A172 (cell line): ENCODE results near the gene TRABD2A. TPM values are rescaled to one million over a fixed set of nuclear protein-coding genes. Genes with fewer than 3 reads are reported as not detected.

ENCODE experiments used
- DNase-seq: peaks from one replicate; pipeline ENCODE4 v3.0.0-alpha.2; 2015; ENCODE audit warnings: low spot score
- total RNA-seq: library from RNA; depleted of rRNA; stranded (reverse); fragments of >200 nt; shearing (Covaris generic); gene quantifications from 2 replicates; pipeline ENCODE4 v1.2.3, GENCODE V29; 2014

Gene TRABD2A
- total RNA-seq, 1 experiment from 2014 or later = 12.6 TPM

DNA sequence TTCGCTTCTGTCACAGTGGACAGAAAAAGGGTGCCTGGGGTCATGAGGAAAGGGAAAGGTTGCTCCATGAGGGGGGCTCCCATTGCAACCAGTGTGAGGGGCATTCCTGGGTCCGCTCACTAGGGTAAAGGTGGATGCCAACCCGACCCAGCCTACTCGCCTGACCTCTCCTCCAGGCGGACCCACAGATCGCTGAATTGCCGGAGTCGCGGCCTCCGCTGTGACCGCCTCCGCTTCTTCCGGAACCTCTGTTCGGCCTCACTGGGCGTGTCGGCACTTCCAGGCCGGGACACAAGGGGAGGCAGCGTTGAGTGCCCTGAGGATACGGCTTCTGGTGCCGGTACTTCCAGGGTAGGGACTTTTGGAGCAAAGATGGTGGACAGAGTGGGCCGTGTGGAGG, 57.1 kb downstream of the TRABD2A start:
- no peak for DNase-seq

DNA sequence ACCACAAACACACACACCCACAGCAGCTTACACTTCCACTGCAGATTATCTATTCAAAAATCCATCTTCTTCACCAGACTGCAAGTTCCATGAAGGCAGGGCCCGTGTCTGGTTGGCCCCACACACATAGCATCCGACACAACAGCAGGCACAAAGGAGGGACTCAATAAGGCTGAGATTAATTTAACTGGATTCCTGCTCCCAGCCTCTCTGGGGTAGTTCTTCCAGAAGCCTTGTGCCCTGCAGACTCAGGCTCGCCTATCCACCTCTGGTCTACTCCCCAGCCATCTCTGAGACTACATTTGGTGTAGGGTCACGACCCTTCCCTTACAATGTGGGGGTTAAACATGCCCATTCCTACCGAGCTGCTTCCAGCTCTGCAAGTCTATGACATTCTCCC, 57.7 kb downstream of the TRABD2A start:
- no peak for DNase-seq

DNA sequence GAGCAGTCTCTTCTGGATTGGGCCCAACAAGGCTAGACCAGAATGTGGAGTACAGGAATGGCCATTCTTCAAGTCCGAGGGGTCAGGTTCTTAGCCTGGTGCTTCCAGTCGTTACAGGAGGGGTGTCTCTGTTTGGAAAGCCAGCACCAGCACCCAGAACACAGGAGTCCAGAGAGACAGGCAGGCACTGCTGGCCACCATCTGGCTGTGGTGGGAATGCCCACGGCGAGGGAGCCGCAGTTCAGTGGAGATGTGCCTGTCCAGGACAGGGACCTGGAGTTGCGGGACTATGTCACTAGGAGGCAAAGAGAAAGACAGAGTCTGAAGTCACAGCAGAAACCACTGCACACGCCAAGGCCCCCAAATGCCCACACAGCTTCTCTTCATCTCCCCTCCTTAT, 59.1 kb downstream of the TRABD2A start:
- DNase-seq = no peak

DNA sequence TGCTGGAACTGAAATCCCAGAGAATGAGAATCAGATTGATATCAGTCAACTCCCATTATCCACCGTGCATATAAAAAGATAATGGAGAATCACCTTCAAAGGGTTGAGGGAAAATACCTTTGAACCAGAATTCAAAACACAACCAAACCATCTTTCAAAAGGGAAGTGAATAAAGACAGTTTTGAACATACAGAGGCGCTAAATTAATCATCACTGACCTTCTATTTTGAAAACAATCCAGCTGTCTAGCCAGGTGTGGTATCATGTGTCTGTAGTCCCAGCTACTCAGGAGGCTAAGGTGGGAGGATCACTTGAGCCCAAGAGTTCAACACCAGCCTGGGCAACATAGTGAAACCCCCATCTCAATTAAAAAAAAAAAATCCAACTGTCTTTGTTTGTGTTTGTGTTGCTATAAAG, 63.6 kb downstream of the TRABD2A start:
- DNase-seq = no peak

DNA sequence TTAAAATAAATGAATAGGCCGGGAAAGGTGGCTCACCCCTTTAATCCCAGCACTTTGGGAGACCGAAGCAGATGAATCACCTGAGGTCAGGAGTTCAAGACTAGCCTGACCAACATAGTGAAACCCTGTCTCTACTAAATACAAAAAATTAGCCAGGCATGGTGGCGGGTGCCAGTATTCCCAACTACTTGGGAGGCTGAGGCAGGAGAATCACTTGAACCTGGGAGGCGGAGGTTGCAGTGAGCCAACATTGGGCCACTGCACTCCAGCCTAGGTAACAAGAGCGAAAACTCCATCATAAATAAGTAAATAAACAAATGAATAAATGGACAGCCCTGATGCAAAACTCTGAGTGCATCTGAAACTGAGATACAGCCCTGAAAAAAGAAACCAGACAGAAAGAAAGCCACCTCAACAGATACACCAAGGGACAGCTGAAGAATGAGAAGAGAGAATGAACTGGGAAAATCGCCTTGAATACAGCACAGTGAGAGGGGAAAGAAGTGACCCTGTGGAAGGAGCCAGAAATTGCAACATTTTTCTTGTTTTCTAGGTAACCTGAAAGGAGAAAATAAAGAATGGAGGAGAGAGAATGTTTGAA, 64.4 kb downstream of the TRABD2A start:
- no peak for DNase-seq

DNA sequence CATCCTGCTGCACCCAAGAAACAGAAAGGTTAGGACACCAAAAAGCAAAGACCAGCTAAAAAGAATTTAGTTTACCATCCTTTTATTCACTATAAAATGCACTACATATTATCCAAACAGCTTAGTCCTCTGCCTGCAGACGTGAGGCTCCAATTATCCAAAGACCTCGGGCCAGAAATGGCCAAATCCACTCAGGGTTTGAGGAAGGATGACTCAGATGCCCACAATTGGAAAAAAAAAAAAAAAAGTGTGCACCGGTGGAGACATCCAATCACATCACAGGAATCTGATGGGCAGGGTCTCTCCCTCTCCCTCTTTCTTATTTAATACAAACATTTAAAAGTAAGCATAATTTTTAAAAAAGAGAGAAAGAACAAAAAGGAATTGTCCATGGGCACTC, 65.7 kb downstream of the TRABD2A start:
- DNase-seq = peak; percentile 21

DNA sequence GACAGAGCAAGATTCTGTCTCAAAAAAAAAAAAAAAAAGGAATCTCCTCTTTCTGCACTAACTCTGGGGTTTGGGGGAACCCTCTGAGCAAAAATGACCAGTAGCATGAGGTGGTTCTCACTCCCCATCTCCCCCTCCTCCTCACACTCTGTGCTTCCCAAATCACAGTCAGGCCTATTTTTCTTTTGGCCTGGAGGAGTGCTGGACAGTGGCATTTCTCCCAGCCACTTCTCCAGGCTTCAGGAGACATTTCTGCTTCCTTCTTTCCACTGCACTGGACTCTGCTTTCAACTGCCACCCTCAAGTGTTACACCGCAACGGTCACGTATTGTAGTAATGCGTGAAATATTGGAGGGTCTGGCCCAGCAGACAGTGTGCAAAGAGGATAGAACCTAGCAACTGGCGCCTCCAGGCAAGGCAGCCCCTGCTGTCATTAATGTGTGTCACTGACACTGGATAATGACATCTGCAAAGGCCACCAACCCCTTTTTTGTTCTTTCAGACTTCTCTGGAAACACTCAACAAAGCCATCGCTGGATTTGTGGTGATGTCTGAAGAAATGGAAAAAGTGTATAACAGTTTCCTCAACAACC, 68.9 kb downstream of the TRABD2A start:
- DNase-seq = no peak

DNA sequence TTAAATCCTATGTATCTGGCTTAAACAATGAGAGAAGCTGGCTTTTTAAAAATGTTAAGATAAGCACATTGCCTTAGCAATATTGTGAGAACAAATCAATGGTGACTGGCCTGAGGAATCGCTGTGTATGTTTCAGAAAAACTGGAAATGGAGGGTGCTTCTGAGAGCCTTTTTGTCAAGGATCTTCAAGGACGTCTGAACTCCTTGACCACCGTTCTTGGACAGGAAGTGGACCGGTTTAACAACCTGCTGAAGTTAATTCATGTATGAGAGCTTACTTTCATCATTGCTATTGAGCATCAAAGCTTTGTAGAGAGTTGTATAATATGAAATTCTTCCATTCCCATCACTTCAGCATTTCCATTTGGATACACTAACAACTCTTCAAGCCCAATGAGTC, 72.6 kb downstream of the TRABD2A start:
- DNase-seq = no peak

DNA sequence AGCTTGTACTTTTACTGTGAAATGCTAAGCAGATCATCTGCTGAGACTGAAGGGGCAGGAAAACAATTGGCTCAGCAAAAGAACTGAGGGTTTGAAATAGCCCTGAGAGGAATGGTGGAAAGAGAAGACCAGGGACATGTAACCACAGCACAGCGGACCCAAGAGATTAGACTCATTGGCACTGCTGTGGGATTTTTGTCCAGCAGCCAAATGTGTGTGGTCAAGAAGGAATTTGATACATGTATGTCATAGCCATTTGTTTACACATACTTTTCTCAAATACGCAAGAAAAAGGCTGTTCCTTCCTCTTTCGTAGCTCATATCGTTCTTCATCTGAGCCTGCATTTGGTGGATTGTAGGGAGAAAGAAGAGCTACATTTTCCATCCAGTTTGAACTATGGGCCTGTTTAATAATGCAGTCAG, 73.8 kb downstream of the TRABD2A start:
- peak; percentile 90 for DNase-seq

DNA sequence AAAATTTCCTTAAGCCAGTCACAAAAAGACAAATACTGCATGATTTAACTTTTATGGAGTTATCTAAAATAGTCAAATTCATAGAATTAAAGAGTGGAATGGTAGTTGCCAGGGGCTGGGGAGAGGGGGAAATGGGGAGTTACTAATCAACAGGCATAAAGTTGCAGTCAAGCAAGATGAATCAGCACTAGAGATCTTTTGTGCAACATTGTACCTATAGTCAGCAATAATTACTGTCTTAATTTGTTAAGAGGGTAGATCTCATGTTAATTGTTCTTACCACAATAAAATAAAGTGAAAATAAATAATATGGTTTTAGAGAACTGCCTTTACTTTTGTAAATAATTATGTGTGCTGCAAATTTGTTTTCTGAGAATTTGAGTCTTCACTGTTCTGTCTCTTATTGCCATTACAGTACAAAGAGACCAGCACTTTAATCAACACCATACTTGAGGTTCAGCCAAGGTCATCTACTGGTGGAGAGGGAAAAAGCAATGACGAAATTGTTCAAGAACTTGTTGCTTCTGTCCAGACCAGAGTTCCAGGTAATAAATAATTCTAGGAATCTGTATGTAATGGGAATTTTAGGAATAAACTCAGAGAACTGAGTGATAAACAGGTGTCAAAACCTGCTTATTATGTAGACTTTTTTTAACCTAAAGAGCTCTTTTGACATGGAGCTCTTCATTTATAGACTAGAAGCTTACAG, 75.5 kb downstream of the TRABD2A start:
- DNase-seq = no peak

DNA sequence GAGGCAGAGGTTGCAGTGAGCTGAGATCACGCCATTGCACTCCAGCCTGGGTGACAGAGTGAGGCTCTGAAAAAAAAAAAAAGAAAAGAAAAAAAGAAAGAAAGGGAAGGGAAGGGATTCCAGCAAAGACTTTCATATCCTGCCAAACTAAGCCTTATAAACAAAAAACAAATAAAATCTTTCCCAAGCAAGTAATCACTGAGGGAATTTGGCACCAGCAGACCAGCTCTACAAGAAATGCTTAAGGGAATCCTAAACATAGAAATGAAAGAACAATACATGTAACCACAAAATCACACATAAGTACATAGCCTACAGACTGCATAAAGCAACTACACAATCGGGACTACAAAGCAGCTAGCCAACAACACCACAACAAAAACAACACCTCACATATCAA, 79.1 kb downstream of the TRABD2A start:
- DNase-seq = no peak

DNA sequence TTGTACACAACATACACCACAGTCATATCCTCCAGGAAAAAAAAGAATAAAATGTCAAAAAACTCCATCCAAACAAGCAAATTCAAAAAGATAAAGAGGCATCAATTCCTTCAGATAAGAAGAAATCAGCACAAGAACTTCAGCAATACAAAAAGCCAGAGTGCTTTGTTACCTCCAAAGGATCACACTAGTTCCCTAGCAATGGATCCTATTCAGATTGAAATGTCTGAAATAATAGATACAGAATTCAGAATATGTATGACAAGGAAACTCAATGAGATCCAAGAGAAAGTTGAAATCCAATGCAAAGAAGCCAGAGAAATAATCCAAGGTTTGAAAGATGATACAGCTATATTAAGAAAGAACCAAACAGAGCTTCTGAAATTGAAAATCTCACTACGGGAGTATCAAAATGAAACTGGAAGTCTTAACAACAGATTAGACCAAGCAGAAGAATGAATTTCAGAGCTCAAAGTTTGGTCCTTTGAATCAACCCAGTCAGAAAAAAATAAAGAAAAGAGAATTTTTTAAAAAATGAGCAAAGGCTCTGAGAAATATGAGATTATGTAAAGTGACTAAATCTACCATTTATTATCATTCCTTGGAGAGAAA, 80.6 kb downstream of the TRABD2A start:
- DNase-seq = no peak

DNA sequence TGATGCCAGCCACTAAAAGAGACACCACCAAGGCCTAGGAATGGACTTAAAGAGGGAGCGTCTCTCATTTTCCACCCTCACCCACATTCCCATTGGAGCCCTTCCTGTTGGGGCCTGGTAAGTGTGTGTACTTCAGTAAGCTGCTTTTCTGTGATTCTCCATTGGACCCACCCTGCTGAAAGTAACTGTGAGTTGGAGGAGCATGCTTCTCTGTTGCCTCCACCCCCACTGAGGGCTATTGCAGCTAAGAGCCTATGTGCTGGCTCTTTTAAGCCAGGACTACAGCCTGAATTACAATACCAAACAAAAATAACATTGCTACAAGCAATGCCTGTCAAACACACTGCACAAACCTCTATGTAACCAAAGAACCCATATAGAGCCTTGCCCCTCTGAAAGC, 81.1 kb downstream of the TRABD2A start:
- no peak for DNase-seq

DNA sequence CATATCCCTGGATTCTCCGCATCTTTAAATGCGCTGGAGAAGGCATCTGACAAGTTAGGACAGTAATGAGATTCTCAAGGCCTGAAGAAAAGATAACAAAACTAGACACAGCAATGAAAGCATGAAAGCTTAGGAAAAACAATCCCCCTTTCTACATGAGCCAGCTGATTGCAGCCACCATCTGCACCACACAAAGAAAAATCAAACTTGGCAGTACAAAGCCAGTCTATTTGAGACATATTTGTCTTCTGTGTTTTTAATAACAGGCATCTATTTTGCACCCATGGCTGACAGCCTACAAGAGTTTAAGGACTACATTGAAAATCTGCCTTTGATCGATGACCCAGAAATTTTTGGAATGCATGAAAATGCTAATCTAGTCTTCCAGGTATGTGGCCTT, 83.6 kb downstream of the TRABD2A start:
- DNase-seq = no peak

DNA sequence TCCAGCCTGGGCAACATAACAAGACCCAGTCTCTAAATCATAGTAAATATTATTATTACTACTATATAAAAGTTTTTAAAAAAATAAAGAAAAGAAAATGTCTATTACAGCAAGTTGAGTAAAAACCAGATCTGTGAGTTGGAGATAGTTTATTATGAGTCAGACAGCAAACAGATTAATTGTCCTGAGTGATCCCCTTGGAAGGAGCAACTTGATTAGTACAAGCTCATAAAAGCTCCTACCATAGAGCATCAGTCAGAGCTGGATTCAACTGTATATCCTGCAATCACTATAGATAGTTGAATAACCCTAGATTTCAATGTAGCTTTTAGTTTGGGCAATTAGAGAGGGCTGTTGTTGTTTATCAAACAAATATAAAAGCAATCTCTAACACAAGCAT, 84.1 kb downstream of the TRABD2A start:
- DNase-seq = no peak

DNA sequence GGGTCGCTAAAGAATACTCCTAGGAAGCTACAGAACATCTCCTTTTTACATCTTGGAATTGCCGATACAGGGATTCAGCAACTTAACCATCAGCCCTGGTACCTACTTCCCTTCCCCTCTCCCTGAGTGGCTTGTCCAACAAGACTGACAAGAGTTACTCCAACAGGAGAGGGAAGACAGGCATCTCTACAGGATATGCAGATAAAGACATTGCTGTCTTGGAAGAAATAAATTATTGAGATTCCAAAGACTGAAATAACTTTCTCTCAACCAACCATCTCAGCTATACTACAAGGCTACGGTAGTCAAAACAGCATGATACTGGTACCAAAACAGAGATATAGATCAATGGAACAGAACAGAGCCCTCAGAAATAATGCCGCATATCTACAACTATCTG, 87.2 kb downstream of the TRABD2A start:
- DNase-seq = no peak

DNA sequence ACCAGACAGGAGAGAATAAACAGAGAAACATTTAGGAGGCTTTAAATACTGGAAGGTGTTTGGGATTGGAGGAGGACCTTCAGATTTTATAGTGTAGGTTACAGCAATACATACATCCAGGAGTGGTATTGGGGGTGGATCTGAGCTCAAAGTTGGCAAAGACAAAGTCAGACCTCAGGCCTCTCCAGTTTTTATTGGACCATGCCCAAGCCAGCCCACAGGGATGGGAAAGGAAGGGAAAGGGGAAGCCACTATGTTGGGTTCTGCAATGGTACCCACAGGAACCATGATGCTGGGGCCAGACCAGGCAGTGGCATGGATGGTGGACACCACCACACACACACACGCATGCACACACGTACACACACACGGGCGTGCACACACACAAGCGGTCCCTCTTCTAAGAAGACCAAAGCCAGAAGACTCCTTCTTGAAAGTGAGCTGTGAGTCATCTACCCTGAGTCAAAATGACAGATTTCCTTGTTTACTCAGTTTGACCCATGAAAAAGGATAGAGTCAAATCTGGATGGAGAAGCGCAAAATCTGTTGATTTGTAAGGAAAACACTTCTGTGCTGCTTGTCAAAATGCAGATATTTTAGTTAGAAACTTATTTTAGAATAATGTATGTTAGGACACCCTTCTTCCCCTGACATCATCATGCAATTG, 87.9 kb downstream of the TRABD2A start:
- DNase-seq = no peak

DNA sequence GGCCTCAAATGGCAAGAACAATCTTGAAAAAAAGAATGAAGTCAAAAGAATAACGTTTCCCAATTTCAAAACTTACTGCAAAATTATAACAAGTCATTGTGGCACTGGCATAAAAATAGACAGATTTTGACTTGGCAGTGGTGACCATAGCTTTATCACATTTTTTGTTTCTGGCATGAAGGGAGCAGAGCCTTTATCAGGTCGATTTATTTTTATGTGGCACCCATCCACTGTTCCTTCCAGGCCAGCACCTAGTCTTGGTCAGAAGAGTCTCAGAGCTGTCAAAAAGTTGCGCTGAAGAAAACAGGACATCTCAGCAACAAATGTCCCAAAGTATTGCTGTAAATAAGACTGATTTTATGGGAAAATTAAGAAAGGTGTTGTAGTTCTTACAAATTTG, 92.4 kb downstream of the TRABD2A start:
- DNase-seq = no peak

DNA sequence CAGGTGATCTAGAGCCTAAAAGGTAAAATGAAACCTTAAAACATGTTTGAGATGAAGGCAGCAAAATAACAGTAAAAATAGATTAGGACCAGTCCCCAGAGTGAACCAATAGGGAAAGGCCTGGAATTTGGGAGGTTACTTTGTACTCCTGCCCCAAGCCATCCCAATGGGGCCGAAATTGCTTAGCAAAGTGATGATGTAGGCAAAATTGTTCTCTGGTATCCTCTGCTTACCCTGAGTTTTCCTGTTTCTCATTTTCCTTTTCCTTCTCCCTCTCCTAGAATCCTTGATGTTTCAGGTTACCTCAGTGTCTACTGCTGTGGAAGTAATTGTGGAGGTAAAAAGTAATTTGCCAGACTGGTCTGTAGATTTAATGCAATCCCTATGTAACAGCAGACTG, 92.9 kb downstream of the TRABD2A start:
- no peak for DNase-seq

DNA sequence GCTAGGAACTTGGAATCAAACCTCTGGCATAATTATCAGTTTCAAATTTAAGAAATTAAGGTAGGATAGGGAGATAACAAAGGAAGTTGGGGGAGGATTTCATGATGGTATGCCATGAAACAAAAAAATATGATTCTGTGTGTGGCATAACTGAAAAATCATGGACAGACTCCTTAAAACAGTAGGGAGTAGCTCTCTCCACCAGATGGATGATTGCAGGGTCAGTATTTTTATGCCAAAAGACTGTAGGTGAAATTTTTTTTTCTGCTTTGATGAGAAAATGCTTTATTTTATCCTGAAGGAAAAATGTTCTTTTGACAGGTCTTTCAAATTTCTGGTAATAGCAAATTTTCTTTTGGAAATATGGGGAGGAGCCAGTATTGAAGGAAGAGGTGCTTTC, 94.3 kb downstream of the TRABD2A start:
- DNase-seq = no peak

DNA sequence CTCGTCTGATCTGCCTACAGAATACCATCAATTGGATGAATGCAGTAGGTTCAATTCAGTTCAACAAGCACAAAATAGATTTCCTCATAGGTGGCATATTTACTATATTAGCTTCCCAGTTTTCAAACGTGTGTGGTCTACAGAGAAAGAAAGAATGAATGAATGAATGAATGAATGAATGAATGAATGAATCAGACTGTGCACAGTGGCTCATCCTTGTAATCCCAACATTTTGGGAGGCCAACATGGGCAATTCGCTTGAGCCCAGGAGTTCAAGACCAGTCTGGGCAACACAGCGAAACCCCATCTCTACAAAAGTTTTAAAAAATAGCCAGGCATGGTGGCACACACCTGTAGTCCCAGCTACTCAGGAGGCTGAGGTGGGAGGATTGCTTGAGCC, 94.9 kb downstream of the TRABD2A start:
- no peak for DNase-seq

DNA sequence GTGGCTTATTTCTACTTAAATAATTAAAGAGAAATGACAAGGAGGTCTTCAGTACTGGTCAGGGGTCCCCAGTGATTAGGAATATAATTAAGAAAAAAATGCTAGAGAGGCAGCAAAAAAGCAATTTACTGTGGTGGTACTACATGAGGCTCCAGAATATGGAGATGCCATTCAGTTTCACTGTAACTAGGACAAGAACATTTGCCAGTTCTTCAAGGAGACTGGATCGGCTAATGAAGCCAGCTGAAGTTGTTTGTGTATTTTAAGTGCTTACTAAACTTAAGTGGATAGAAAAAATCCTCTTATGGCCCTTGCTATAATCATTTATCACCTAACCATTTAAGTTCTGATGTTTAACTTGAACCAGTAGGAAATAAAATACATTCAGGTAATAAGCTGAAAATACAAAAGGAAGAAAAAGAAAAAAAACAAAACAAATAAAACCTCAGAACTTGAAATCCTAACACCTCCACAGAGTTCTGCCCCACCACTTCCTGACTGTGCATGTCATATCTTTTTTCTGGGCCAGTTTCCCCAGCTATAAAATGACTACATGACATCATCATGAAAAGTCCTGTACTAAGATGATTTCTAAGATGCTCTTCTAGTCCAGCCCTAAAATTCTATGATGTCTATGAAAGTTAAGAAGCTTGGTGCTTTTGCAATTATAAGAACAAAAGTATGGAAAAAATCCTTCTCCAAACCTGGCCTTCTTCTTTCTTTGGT, 98.0 kb downstream of the TRABD2A start:
- no peak for DNase-seq
